ENCODE data around the gene MRPS6. TPM values are rescaled to one million over a fixed set of nuclear protein-coding genes. Genes with fewer than 3 reads are reported as not detected.

MRPS6 gene
- total RNA-seq, 1 experiment from 2014 or later, result 109 TPM

- DNase-seq (ENCODE audit: low read depth, low spot score), result no peak
- BruUV-seq (replicated peaks), result no TSS peak
- no peak for TF ChIP-seq REST (IDR thresholded peaks at IDR 0.05; ENCODE audit: insufficient read depth in 1 of 2, low read depth in 2 of 2, low read length in 1 of 2)
- no peak for TF ChIP-seq TCF7L2 (IDR thresholded peaks at IDR 0.05; ENCODE audit: low read depth, low read length)
- no peak for TF ChIP-seq POLR2AphosphoS5 (IDR thresholded peaks at IDR 0.05; ENCODE audit: low read depth, low read length)
- no peak for TF ChIP-seq SIN3A (IDR thresholded peaks at IDR 0.05; ENCODE audit: borderline replicate concordance, insufficient read depth, low read depth, low read length)
- in situ Hi-C loops (cut with HindIII; ENCODE audit: low pct_unique_long_range_greater_than_20kb, low sequenced_read_pairs) (no loop called here), intact Hi-C loops (cut with micrococcal nuclease; ENCODE audit: unreplicated experiment) (no loop called here)
- no peaks in the 10 kb centered on the region for H3K9me3 ChIP-seq (ENCODE audit: control insufficient read depth, insufficient read depth, low read depth, low read length)
- H3K27me3 ChIP-seq (ENCODE audit: control insufficient read depth, insufficient read depth, low read length), result no peaks in the 10 kb centered on the region
- H3K27ac ChIP-seq (ENCODE audit: low read length), result no peak overlapping the region
- no peak overlapping the region for H3K4me3 ChIP-seq (ENCODE audit: low read depth in 2 of 2, low read length in 2 of 2)
- no peaks in the 10 kb centered on the region for H3K4me1 ChIP-seq (ENCODE audit: control insufficient read depth, insufficient read depth, low read length)
- ChIA-PET POLR2A (no interaction called here), CTCF (no interaction called here)
- ATAC-seq, result no peak
- no peaks in the 10 kb centered on the region for H3K36me3 ChIP-seq (ENCODE audit: control insufficient read depth, insufficient read depth, low read length)
These were observed 74.5 kb downstream of the MRPS6 start for GRCh38 chr21:34147792-34148418.

- POLR2A ChIA-PET, result no interaction called here
- H3K9me3 ChIP-seq (ENCODE audit: control insufficient read depth, insufficient read depth, low read depth, low read length), result no peaks in the 10 kb centered on the region
- BruUV-seq (replicated peaks), result no TSS peak
These were observed 75.0 kb downstream of the MRPS6 start for GRCh38 chr21:34148419-34148804.

More at GRCh38 chr21:34148419-34148804, 75.0 kb downstream of the MRPS6 start:
- ATAC-seq (no peak), DNase-seq (ENCODE audit: low read depth, low spot score) (no peak)
- H3K27me3 ChIP-seq (ENCODE audit: control insufficient read depth, insufficient read depth, low read length), result no peaks in the 10 kb centered on the region
- in situ Hi-C loops (cut with HindIII; ENCODE audit: low pct_unique_long_range_greater_than_20kb, low sequenced_read_pairs) (no loop called here), intact Hi-C loops (cut with micrococcal nuclease; ENCODE audit: unreplicated experiment) (no loop called here)
- no peak overlapping the region for H3K27ac ChIP-seq (ENCODE audit: low read length)
- no peak for TF ChIP-seq POLR2AphosphoS5 (IDR thresholded peaks at IDR 0.05; ENCODE audit: low read depth, low read length)
- TF ChIP-seq TCF7L2 (IDR thresholded peaks at IDR 0.05; ENCODE audit: low read depth, low read length), result no peak
- TF ChIP-seq REST (IDR thresholded peaks at IDR 0.05; ENCODE audit: insufficient read depth in 1 of 2, low read depth in 2 of 2, low read length in 1 of 2), result no peak
- TF ChIP-seq SIN3A (IDR thresholded peaks at IDR 0.05; ENCODE audit: borderline replicate concordance, insufficient read depth, low read depth, low read length), result no peak
- no peak for TF ChIP-seq CTCF (IDR thresholded peaks at IDR 0.05)
- CTCF ChIA-PET, result no interaction called here
- H3K4me3 ChIP-seq (ENCODE audit: low read depth in 2 of 2, low read length in 2 of 2), result no peak overlapping the region
- no peaks in the 10 kb centered on the region for H3K4me1 ChIP-seq (ENCODE audit: control insufficient read depth, insufficient read depth, low read length)
- H3K36me3 ChIP-seq (ENCODE audit: control insufficient read depth, insufficient read depth, low read length), result no peaks in the 10 kb centered on the region
